GM12872 (cell line): ENCODE data around the gene NOXO1.

Experiments used
- CTCF ChIP-seq: IDR thresholded peaks from 3 replicates; pipeline ENCODE4 v1.5.1; 2011; ENCODE audit warnings: low read depth, mild to moderate bottlenecking, low read length, moderate library complexity; ENCODE audit not compliant: insufficient read depth

Gene NOXO1

DNA sequence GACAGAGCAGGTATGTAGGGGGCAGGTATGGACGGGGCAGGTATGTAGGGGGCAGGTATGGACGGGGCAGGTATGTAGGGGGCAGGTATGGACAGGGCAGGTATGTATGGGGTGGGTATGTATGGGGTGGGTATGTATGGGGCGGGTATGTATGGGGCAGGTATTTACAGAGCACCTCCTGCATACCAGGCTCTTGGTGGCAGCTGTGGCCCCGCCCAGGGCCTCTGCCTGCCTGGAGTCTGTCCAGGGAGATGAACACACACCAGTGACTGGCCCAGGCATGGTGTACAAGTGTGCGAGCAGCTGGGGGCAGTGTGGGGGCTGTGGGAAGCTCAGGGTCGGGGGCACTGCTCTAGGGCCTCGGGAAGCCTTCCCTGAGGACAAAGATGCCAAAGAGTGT lies 31.2 kb downstream of the NOXO1 start:
- TF ChIP-seq CTCF = no peak

GRCh38 chr16:1949507-1949906 lies 31.8 kb downstream of the NOXO1 start:
- TF ChIP-seq CTCF = no peak

GRCh38 chr16:1947369-1947670 lies 33.9 kb downstream of the NOXO1 start:
- TF ChIP-seq CTCF = no peak

GRCh38 chr16:1946495-1947368 lies 34.5 kb downstream of the NOXO1 start:
- no peak for TF ChIP-seq CTCF

- TF ChIP-seq CTCF = no peak
Measured at GRCh38 chr16:1945559-1946391, 35.5 kb downstream of the NOXO1 start.

GRCh38 chr16:1944612-1945199 lies 36.6 kb downstream of the NOXO1 start:
- TF ChIP-seq CTCF = no peak
